Endodermal cell (in vitro differentiated cells): ENCODE data around the gene GABRR3. TPM values are rescaled to one million over a fixed set of nuclear protein-coding genes. Genes with fewer than 3 reads are reported as not detected.

Source experiments
- DNase-seq: peaks from one replicate; pipeline ENCODE4 v3.0.0-alpha.2; 2017
- H3K27ac ChIP-seq: 2 replicates; pipeline ENCODE4 v1.5.1; 2013; ENCODE audit warnings: mild to moderate bottlenecking, low read depth, low read length, moderate library complexity
- H3K27me3 ChIP-seq: 2 replicates; pipeline ENCODE4 v1.6.1; 2013; ENCODE audit warnings: mild to moderate bottlenecking, low read length, moderate library complexity; ENCODE audit not compliant: insufficient read depth, control insufficient read depth, poor library complexity, severe bottlenecking
- H3K36me3 ChIP-seq: 2 replicates; pipeline ENCODE4 v1.7.0; 2013; ENCODE audit warnings: mild to moderate bottlenecking, low read length, moderate library complexity; ENCODE audit not compliant: control insufficient read depth, insufficient read depth
- H3K4me1 ChIP-seq: one replicate; pipeline ENCODE4 v1.7.0; 2013; ENCODE audit warnings: low read length; ENCODE audit not compliant: control insufficient read depth, insufficient read depth
- H3K4me3 ChIP-seq: 2 replicates; pipeline ENCODE4 v1.5.1; 2013; ENCODE audit warnings: mild to moderate bottlenecking, low read length, moderate library complexity
- H3K9ac ChIP-seq: 2 replicates; pipeline ENCODE4 v1.6.1; 2013; ENCODE audit warnings: mild to moderate bottlenecking, low read length, moderate library complexity; ENCODE audit not compliant: poor library complexity, severe bottlenecking; ENCODE audit errors: extremely low read depth
- H3K9me3 ChIP-seq: 2 replicates; pipeline ENCODE4 v1.6.1; 2013; ENCODE audit warnings: mild to moderate bottlenecking, low read length, moderate library complexity; ENCODE audit not compliant: control insufficient read depth
- H3K27ac Mint-ChIP-seq: 2 replicates; pipeline ENCODE4 v1.8.0; 2020; ENCODE audit warnings: mixed read lengths
- H3K27me3 Mint-ChIP-seq: 2 replicates; pipeline ENCODE4 v1.8.0; 2021; ENCODE audit warnings: mild to moderate bottlenecking, mixed read lengths; ENCODE audit not compliant: insufficient read depth
- H3K36me3 Mint-ChIP-seq: 2 replicates; pipeline ENCODE4 v1.8.0; 2020; ENCODE audit warnings: low read depth, mixed read lengths
- H3K4me1 Mint-ChIP-seq: 2 replicates; pipeline ENCODE4 v1.8.0; 2020; ENCODE audit warnings: mixed read lengths
- H3K4me3 Mint-ChIP-seq: 2 replicates; pipeline ENCODE4 v1.8.0; 2020; ENCODE audit warnings: mild to moderate bottlenecking, moderate library complexity, mixed read lengths
- H3K9me3 Mint-ChIP-seq: 2 replicates; pipeline ENCODE4 v1.8.0; 2020; ENCODE audit warnings: mild to moderate bottlenecking, mixed read lengths
- WGBS, 2 experiments: methylation state at CpG; one replicate each; pipeline versions ENCODE4 v1.1.5 to v1.1.7; 2013; ENCODE audit warnings: missing lambda C conversion rate in 2 of 2, mixed read lengths in 1 of 2; ENCODE audit not compliant: insufficient coverage in 1 of 2, insufficient read length in 1 of 2; 5-methylcytosine and 5-hydroxymethylcytosine counted together
- total RNA-seq, 2 donors: library from RNA; stranded (reverse); fragmentation: NEBNext Ultra II Directional in 1 of 2; extraction: Animal tissue kit (Norgen Biotek cat#: 25700) in 1 of 2; gene quantifications; 2 replicates in 1 of 2; 3 replicates in 1 of 2; pipeline ENCODE4 v1.2.1, GENCODE V29; 2021
- TF ChIP-seq, protein P1 (sequence below): fragments of 200-600 bp; sonication (generic); conservative IDR thresholded peaks from 2 replicates; pipeline ENCODE4 v1.5.0; 2021; ENCODE audit warnings: antibody characterized with exemption, mild to moderate bottlenecking

GABRR3 gene
- total RNA-seq, 2 donors from 2014 or later = not detected

DNA sequence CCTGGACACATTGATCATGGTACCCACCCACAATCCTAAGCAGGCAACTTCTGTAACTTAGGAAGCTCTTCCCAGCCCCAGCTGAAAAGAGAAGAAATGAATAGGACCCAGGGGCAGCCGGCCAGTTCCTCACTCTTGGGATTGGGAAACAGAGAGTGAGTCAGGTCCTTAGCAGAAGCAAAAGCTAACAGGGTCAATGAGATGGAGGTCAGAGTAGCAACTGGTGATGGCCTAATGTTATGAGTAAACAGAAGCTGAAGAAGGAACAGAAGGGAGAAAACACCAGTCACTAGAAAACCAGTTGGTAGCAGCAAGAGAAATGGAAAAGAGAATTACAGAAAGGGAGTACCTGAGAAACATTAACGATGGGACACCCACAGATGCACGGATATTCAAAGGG is 82.8 kb downstream of the GABRR3 start:
- Histone ChIP-seq H3K27ac (no peak overlapping the region), H3K9ac (no peak overlapping the region), H3K4me1 (no peaks in the 10 kb centered on the region), H3K4me3 (no peak overlapping the region), H3K36me3 (no peaks in the 10 kb centered on the region), H3K27me3 (no peaks in the 10 kb centered on the region), H3K9me3 (no peaks in the 10 kb centered on the region)
- TF ChIP-seq, protein P1, sequence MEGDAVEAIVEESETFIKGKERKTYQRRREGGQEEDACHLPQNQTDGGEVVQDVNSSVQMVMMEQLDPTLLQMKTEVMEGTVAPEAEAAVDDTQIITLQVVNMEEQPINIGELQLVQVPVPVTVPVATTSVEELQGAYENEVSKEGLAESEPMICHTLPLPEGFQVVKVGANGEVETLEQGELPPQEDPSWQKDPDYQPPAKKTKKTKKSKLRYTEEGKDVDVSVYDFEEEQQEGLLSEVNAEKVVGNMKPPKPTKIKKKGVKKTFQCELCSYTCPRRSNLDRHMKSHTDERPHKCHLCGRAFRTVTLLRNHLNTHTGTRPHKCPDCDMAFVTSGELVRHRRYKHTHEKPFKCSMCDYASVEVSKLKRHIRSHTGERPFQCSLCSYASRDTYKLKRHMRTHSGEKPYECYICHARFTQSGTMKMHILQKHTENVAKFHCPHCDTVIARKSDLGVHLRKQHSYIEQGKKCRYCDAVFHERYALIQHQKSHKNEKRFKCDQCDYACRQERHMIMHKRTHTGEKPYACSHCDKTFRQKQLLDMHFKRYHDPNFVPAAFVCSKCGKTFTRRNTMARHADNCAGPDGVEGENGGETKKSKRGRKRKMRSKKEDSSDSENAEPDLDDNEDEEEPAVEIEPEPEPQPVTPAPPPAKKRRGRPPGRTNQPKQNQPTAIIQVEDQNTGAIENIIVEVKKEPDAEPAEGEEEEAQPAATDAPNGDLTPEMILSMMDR = no peak
- H3K4me1 Mint-ChIP-seq = no peaks in the 10 kb centered on the region
- H3K27me3 Mint-ChIP-seq = no peaks in the 10 kb centered on the region
- H3K4me3 Mint-ChIP-seq = no peak overlapping the region
- no peak for DNase-seq
- H3K36me3 Mint-ChIP-seq = peaks cover 16% of the 10 kb centered on the region
- no peak overlapping the region for H3K27ac Mint-ChIP-seq
- H3K9me3 Mint-ChIP-seq = no peaks in the 10 kb centered on the region
- WGBS, 2 experiments = 89 to 97% methylated on average over 3 of the region's 3 CpGs

- DNase-seq = no peak
- no peak overlapping the region for H3K4me3 Mint-ChIP-seq
- Histone ChIP-seq H3K9me3 (no peaks in the 10 kb centered on the region), H3K27me3 (no peaks in the 10 kb centered on the region), H3K4me3 (no peak overlapping the region), H3K9ac (no peak overlapping the region), H3K4me1 (no peaks in the 10 kb centered on the region), H3K27ac (no peak overlapping the region), H3K36me3 (peaks cover 4% of the 10 kb centered on the region)
- peaks cover 25% of the 10 kb centered on the region for H3K36me3 Mint-ChIP-seq
- TF ChIP-seq, protein P1 = no peak
- no peaks in the 10 kb centered on the region for H3K4me1 Mint-ChIP-seq
- WGBS, 2 experiments = 98 to 100% methylated on average over 1 to 3 of the region's 3 CpGs
- H3K9me3 Mint-ChIP-seq = no peaks in the 10 kb centered on the region
- no peak overlapping the region for H3K27ac Mint-ChIP-seq
- no peaks in the 10 kb centered on the region for H3K27me3 Mint-ChIP-seq
These were observed 84.8 kb downstream of the GABRR3 start for GRCh38 chr3:97950360-97950759.

- Mint-ChIP-seq H3K4me3 (no peak overlapping the region), H3K4me1 (no peaks in the 10 kb centered on the region), H3K27me3 (no peaks in the 10 kb centered on the region), H3K27ac (no peak overlapping the region), H3K36me3 (peaks cover 25% of the 10 kb centered on the region), H3K9me3 (no peaks in the 10 kb centered on the region)
- H3K4me3 ChIP-seq = no peak overlapping the region
- H3K36me3 ChIP-seq = peaks cover 10% of the 10 kb centered on the region
- no peak overlapping the region for H3K9ac ChIP-seq
- H3K4me1 ChIP-seq = no peaks in the 10 kb centered on the region
- no peak overlapping the region for H3K27ac ChIP-seq
- WGBS, 2 experiments = 40 to 81% methylated on average over 2 to 5 of the region's 5 CpGs
- no peaks in the 10 kb centered on the region for H3K9me3 ChIP-seq
- no peaks in the 10 kb centered on the region for H3K27me3 ChIP-seq
- no peak for DNase-seq
- TF ChIP-seq, protein P1 = no peak
These were observed 85.4 kb downstream of the GABRR3 start for GRCh38 chr3:97949743-97950142.
